GM21515 (cell line): ENCODE data around the gene CHCHD6.

ENCODE experiments used
- ATAC-seq: cut with Tn5 transposase; IDR thresholded peaks from one replicate; pipeline ENCODE4 v1.9.1; 2021; ENCODE audit not compliant: unreplicated experiment

Gene CHCHD6

GRCh38 chr3:127002195-127003174, 298.4 kb downstream of the CHCHD6 start:
- ATAC-seq = no peak

GRCh38 chr3:127003175-127003555, 299.1 kb downstream of the CHCHD6 start:
- no peak for ATAC-seq

GRCh38 chr3:127003601-127004280, 299.7 kb downstream of the CHCHD6 start:
- no peak for ATAC-seq

DNA sequence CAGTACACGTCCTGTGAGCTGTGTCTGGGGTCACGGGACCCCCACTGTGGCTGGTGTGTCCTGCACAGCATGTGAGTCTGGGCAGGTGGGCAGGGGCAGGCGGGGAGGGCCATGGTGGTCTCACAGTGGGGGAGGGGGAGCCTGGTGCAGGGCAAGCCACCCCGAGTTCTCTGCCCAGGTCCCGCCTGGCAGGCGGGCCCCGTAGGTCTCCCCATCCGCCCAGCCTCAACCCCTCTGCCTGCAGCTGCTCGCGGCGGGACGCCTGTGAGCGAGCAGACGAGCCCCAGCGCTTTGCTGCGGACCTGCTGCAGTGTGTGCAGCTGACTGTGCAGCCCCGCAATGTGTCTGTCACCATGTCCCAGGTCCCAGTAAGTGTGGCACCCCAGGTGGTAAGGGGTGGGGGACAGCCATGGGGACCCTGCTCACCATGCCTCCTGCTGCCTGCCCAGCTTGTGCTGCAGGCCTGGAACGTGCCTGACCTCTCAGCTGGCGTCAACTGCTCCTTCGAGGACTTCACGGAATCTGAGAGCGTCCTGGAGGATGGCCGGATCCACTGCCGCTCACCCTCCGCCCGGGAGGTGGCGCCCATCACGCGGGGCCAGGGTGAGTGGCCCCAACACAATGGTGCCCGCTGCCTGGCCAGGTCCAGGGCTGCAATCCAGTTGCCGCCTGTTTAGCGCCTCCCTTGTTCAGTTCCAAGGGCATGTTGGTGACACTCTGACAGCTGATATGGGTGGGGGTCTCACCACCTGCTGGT, 300.8 kb downstream of the CHCHD6 start:
- ATAC-seq = no peak

DNA sequence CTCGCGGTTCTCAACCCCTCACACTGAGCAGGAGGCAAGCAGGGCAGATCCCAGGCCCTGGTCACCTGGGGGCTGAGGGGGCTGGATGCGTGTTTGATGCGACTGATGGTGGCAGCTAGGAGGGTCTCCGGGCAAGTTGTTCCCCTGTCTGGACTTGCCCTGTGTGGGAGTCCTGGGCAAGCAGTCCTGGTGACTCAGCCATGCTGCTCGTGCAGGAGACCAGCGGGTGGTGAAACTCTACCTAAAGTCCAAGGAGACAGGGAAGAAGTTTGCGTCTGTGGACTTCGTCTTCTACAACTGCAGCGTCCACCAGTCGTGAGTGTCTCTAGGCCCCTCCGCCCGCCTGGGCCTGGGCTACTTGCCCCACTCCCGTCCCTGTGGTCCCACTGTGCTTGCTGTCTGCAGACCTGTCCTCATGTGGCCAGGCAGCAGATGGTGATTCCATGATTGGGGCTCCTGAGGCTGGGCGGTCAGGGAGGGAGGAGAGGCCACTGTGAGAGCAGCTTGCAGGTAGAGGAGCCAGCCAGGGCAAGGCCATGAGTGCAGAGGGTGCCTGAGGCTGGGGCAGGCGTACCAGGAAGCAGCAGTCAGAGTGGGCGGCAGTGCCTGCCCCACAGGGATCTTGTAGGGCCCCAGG, 301.9 kb downstream of the CHCHD6 start:
- no peak for ATAC-seq

DNA sequence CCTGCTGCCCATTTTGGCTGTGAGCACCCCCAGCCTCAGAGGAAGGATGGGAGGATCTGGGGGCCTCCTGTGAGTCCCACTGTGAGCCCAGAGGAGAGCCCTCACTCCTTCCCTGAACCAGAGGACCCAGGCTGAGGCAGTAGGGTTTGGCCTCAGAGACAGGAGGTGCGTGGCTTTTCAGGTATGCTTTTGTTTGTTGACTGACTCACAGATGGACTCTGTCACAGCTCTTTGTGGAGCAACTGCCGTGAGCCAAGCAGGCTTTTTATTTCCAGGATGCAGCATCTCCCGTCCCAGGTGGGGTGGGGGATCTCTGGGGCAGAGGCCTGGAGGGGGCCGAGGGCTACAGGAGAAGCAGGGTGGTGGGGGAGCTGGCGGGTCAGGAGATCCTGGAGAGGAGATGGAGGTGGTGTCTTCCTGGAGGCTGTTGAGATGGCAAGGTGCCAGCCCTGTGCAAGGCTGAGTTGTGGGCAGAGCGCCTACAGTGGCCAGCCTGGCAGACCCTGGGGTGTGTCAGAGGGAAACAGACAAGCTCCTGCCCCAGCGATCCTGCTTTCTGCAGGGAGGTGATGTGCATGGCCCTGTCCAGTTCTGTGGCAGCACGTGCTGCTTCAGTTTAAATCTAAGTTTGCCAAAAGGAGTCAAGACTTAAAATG, 302.9 kb downstream of the CHCHD6 start:
- no peak for ATAC-seq

GRCh38 chr3:127008236-127008635, 304.2 kb downstream of the CHCHD6 start:
- no peak for ATAC-seq

- no peak for ATAC-seq
Measured at GRCh38 chr3:127009531-127009930, 305.5 kb downstream of the CHCHD6 start.
